HUES48 (cell line): ENCODE results near the gene BAHCC1.

Source experiments
- H3K27ac ChIP-seq: one replicate; pipeline ENCODE4 v1.7.0; 2013; ENCODE audit warnings: low read depth, low read length, inconsistent platforms
- H3K27me3 ChIP-seq: 2 replicates; pipeline ENCODE4 v1.6.1; 2013; ENCODE audit warnings: mild to moderate bottlenecking, low read length; ENCODE audit not compliant: control insufficient read depth, insufficient read depth
- H3K36me3 ChIP-seq: 2 replicates; pipeline ENCODE4 v1.6.1; 2013; ENCODE audit warnings: low read length; ENCODE audit not compliant: control insufficient read depth, insufficient read depth
- H3K4me1 ChIP-seq: 2 replicates; pipeline ENCODE4 v1.6.1; 2013; ENCODE audit warnings: mild to moderate bottlenecking, low read length; ENCODE audit not compliant: control insufficient read depth, insufficient read depth
- H3K4me3 ChIP-seq: 2 replicates; pipeline ENCODE4 v1.5.1; 2013; ENCODE audit warnings: mild to moderate bottlenecking, low read depth, low read length
- H3K9ac ChIP-seq: 2 replicates; pipeline ENCODE4 v1.6.1; 2013; ENCODE audit warnings: mild to moderate bottlenecking, low read depth, low read length, moderate library complexity
- H3K9me3 ChIP-seq: 2 replicates; pipeline ENCODE4 v1.6.1; 2013; ENCODE audit warnings: low read length; ENCODE audit not compliant: control insufficient read depth, insufficient read depth

BAHCC1 gene

DNA sequence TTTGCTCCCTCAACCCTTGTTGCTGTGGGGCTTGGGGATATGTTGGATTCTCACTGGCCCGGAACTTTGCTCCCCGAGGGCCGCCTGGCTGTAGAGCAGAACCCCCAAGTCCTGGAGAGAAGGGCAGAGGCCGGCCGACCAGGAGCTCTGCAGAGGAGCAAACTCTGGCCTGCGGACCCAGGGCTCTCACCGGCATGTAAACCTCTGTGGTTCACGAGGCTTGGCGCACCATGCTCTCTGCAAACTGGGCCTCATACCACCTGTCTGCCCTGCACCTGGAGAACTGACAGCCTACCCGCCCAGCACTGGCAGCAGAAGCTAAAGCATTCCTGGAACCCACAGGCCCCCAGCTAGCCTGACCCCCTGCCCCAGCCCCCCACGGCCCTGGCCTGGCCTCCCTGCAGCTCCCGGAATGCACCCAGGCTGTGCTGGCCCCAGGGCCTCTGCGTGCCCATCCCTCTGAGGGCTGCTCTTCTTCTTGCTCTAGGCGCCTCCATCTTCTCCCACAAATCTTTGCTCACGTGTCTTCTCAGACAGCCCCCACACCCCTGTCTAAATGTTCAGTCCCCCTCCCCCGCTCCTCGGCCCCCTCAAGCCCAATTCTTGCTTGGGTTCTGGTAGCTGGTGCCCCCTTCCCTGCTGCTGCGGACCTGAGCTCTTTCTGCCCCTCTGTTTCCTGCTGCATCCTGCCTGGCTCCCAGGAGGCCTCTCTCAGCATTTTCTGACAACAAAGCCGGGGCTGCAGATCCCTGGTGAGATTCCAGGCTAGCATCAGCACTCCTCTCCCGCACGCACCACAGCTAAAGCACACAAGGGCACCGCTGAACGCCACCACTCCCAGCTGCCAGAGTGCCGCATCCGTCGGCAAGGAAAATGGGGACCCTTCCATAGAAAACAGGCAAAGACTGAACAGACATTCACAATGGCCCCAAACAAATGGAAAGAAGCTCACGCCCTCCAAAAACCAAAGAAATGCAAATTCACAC, 94.0 kb downstream of the BAHCC1 start:
- H3K27me3 ChIP-seq: peaks cover 15% of the 10 kb centered on the region
- peak overlapping the region; percentile 36; the same call in 1 of the 2 replicates for H3K9ac ChIP-seq
- no peaks in the 10 kb centered on the region for H3K36me3 ChIP-seq
- H3K4me1 ChIP-seq: peaks cover 20% of the 10 kb centered on the region
- peak overlapping the region; percentile 37 for H3K4me3 ChIP-seq
- peak overlapping the region; percentile 64 for H3K27ac ChIP-seq
- H3K9me3 ChIP-seq: no peaks in the 10 kb centered on the region

DNA sequence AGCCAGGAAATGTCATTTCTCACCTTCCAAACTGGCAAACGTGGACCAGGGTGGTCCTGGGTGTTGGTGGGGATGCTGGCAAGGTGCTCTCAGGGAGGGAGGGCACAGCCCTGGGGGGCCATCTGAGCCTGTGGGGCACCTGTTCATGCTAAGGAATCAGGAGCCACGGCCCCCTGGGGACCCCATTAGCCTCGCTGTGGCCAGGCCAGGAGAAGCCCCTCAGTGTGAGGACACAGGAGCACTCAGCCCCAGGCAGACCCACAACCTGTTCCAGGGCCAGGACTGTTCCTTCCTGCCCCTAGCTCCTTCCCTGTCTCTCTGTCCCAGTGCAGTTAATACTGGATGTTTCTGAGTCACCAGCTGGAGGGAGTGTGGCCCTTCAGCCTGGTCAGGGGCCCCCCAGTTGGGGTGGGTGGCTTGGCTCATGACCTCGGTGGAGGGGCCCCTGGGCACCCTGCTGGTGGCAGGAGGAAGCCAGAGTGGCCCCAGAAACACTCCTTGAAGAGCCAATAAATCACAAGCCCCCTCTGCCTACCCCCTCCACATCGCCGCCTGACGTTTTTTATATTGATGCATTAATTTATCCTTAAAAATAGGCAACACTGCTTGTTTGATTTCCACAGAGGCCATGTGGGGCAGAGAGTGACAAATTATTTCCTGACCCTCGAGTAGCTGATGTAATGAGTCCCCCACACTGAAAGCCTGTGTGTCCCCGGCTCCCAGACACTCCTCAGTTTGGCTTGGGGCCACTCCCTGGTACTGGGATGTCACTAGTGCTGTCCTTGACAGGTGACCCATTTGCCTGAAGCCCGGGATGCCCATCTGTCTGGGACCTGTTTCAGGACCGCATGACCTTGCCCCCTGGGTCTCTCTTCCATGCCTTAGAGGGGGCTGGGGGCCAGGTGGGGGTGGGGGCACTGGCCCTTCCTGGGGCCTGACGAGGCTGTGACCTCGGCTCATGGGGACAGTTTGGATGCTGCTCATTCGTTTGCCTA, 95.0 kb downstream of the BAHCC1 start:
- H3K27ac ChIP-seq: peak overlapping the region; percentile 64
- no peaks in the 10 kb centered on the region for H3K36me3 ChIP-seq
- H3K4me1 ChIP-seq: peaks cover 18% of the 10 kb centered on the region
- peaks cover 11% of the 10 kb centered on the region for H3K27me3 ChIP-seq
- H3K4me3 ChIP-seq: peak overlapping the region; percentile 37; the same call in 1 of the 2 replicates
- H3K9ac ChIP-seq: no peak overlapping the region; the same call in 1 of the 2 replicates
- H3K9me3 ChIP-seq: no peaks in the 10 kb centered on the region

DNA sequence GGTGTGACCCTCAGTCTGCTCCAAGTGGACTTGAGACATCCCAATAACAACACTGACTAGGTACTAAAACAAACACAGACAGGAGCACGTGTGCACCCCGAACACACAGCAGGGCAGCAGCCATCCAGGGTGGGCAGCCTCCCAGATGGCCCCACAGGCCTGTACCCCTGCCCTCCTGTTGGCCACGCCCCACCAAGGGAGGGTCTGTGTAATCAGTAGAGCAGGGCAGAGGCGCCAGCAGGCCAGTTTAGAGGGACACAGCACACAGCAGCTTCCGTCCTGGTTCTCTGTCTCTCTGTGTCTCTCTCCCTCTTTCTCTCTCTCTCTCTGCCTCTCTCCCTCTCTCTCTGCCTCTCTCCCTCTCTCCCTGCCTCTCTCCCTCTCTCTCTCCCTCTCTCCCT, 95.9 kb downstream of the BAHCC1 start:
- peaks cover 18% of the 10 kb centered on the region for H3K4me1 ChIP-seq
- H3K27ac ChIP-seq: no peak overlapping the region
- H3K4me3 ChIP-seq: no peak overlapping the region
- no peaks in the 10 kb centered on the region for H3K9me3 ChIP-seq
- H3K36me3 ChIP-seq: no peaks in the 10 kb centered on the region
- H3K27me3 ChIP-seq: peaks cover 10% of the 10 kb centered on the region
- no peak overlapping the region for H3K9ac ChIP-seq

DNA sequence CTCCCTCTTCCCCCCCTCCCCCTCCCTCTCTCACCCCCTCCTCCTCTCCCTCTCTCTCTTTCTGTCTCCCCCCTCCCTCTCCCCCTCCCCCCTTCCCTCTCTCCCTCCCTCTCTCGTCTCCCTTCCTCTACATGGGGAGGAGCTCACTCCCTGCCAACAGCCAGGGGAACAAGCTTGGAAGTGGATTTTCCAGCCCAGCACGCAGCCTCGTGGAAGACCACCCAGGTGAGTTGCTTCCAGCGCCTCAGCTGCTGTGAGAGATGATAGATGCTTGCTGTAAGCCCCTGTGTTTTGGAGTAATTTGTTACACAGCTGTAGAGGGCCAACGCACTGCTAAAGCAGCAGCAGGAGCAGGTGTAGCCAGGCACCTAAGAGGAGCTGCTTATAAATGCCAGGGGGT, 96.5 kb downstream of the BAHCC1 start:
- Histone ChIP-seq H3K36me3 (no peaks in the 10 kb centered on the region), H3K9me3 (no peaks in the 10 kb centered on the region), H3K4me1 (peaks cover 18% of the 10 kb centered on the region), H3K27ac (no peak overlapping the region), H3K4me3 (no peak overlapping the region), H3K27me3 (peaks cover 7% of the 10 kb centered on the region; the same call in 1 of the 2 replicates), H3K9ac (no peak overlapping the region)

DNA sequence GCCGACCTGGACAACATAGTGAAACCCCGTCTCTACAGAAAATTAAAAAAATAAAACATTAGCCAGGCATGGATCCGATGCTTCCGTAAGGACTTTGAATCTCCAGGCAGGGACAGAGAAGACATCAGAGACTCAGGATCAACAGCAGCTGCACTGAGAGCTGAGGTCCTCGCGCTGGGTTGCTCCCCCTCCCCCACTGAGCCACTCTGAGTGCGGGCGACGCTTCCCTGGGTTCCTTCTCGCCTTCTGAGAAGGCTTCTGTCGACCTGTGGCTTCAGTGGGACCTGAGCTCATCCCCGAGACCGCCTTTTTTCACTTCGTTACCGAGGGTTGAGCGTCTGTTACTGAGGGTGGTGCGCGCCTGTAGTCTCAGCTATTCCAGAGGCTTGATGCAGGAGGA, 96.9 kb downstream of the BAHCC1 start:
- Histone ChIP-seq H3K36me3 (no peaks in the 10 kb centered on the region), H3K27me3 (peaks cover 5% of the 10 kb centered on the region; the same call in 1 of the 2 replicates), H3K4me1 (peaks cover 18% of the 10 kb centered on the region), H3K4me3 (no peak overlapping the region), H3K9me3 (no peaks in the 10 kb centered on the region), H3K9ac (no peak overlapping the region), H3K27ac (no peak overlapping the region)

DNA sequence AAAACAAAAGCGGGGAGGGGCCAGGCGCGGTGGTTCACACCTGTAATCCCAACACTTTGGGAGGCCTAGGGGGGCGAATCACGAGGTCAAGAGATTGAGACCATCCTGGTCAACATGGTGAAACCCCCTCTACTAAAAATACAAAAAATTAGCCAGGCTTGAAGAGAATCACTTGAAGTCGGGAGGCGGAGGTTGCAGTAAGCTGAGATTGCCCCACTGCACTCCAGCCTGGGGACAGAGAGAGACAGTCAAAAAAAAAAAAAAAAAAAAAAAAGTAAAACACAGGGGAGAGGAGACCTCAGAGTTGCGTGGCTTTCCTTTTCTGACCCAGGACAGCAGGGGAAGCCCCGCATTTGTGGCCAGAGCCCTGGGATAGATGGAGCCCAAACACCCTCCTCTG, 97.4 kb downstream of the BAHCC1 start:
- no peak overlapping the region for H3K9ac ChIP-seq
- H3K4me1 ChIP-seq: peaks cover 18% of the 10 kb centered on the region
- H3K4me3 ChIP-seq: no peak overlapping the region
- H3K27me3 ChIP-seq: peaks cover under 1% of the 10 kb centered on the region; the same call in 1 of the 2 replicates
- H3K9me3 ChIP-seq: no peaks in the 10 kb centered on the region
- H3K36me3 ChIP-seq: no peaks in the 10 kb centered on the region
- H3K27ac ChIP-seq: no peak overlapping the region

DNA sequence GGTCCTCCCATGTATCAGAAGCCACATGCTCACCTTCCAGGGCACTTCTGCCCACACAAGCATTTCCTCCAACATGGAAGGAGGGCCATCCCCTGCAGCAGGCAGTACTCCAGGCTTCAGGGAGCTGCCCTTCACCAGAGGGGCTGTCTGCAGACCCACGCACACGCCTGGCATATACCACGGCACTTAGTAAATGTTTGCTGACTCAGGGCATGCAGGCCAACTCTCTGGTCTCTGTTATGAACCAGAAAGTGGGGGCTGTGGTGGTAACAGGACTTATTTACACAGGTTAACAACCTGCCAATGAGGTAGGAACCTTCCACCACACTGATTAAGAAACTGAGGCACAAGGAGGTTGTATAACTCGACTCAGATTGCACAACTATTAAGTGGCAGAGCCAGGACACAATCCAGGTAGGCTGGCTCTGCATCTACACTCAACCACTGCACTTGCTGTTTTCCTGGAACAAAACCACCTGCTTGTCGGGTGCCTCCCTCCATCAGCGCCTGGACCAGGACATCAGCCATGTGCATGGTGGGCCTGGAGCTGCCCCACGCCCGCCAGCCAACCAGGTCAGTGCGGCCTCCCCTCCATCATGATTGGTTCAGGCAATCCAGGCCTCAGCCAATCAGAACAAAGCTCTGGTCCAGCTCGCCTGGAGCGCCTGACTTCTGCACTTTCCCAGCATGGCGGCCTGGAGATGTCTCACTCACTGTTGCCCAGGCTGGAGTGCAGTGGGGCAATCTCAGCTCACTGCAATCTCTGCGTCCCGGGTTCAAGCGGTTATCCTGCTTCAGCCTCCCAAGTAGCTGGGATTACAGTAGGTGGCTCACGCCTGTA, 98.2 kb downstream of the BAHCC1 start:
- Histone ChIP-seq H3K4me1 (peaks cover 18% of the 10 kb centered on the region), H3K27ac (no peak overlapping the region), H3K9ac (no peak overlapping the region), H3K36me3 (no peaks in the 10 kb centered on the region), H3K9me3 (no peaks in the 10 kb centered on the region), H3K4me3 (no peak overlapping the region), H3K27me3 (no peaks in the 10 kb centered on the region; the same call in 1 of the 2 replicates)

DNA sequence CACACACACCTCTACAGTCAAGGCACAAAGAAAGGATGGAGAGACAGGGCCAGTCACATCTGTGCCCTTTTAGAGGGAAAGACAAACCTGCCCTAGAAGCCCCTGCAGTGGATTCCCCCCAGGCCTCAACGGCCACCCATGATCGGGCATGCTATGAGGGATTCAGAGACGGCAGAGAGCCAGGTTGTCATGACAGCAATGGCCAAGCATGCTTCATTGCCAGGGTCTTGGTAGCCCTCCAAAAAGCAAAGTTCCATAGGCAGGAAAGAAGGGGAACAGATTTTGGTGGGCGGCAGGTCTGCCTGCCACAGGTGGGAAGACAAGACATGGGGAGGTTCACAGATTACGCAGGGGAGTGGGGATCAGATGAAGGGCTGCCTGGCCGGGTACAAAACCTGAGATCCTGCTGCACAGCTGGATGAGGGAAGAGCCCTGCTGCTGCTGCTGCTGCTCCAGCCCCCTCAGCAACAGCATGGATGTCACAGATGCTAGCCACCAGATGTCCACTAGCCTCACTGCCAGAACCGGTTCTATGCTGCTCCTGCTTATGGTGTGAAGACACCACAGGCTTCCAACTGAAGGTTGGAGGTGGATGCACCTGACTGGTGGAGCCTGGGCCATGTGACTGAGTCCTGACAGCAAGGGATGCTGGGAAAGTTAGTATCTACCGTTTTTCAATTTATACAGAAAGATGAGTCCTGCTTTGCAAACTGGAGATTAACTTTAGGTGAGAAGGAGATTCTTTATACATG, 99.5 kb downstream of the BAHCC1 start:
- no peak overlapping the region for H3K27ac ChIP-seq
- H3K4me3 ChIP-seq: no peak overlapping the region
- no peak overlapping the region for H3K9ac ChIP-seq

DNA sequence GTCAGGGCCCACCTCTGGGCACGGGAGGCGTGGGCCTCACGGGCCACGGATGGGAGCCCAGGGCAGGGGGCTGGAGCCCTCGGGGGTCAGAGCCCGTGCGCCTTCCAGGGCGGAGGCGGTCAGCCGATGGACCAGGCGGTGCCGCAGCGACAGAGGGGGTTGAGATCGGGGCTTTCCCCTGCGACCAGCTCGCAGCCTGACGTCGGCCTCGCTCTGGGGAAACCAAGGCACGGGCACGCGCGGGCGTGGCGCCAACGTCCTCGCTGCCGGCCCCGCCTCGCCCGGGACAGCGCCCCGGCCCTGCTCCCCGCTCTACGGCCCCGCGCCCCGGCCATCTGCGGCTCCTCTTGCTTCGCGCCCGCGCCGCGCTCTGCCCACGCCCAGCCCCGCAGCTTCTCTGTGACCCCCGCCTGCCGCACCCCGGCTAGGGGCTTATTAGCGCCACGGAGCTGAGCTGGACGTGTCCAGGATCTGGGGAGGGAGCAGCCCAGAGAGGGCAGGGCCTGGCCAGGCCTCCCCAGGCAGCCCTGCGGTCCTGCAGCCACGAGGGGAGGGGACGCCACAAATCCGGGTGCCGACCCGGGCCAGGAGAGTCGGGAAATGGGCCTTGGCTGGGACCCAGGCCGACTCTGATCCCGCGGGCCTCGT, 103.8 kb downstream of the BAHCC1 start:
- Histone ChIP-seq H3K9ac (no peak overlapping the region), H3K9me3 (no peaks in the 10 kb centered on the region), H3K4me3 (no peak overlapping the region), H3K4me1 (no peaks in the 10 kb centered on the region), H3K27ac (no peak overlapping the region), H3K36me3 (no peaks in the 10 kb centered on the region), H3K27me3 (no peaks in the 10 kb centered on the region)

More for the DNA sequence above, 99.5 kb downstream of the BAHCC1 start:
- Histone ChIP-seq H3K27me3 (no peaks in the 10 kb centered on the region), H3K9me3 (no peaks in the 10 kb centered on the region), H3K4me1 (peaks cover 8% of the 10 kb centered on the region), H3K36me3 (no peaks in the 10 kb centered on the region)
